Neural crest cell (in vitro differentiated cells): ENCODE results near the gene FOS. TPM values are rescaled to one million over a fixed set of nuclear protein-coding genes. Genes with fewer than 3 reads are reported as not detected.

Source experiments
- DNase-seq: peaks from one replicate; pipeline ENCODE4 v3.0.0; 2021; ENCODE audit warnings: low read depth, mixed read lengths, low spot score
- H3K27ac Mint-ChIP-seq: one replicate; pipeline ENCODE4 v1.8.0; 2021; ENCODE audit warnings: mild to moderate bottlenecking, mixed read lengths; ENCODE audit not compliant: unreplicated experiment
- H3K27me3 Mint-ChIP-seq: 2 replicates; pipeline ENCODE4 v1.8.0; 2021; ENCODE audit warnings: low read depth, mild to moderate bottlenecking, mixed read lengths
- H3K36me3 Mint-ChIP-seq: 2 replicates; pipeline ENCODE4 v1.8.0; 2021; ENCODE audit warnings: low read depth, mild to moderate bottlenecking, mixed read lengths
- H3K4me1 Mint-ChIP-seq: 2 replicates; pipeline ENCODE4 v1.8.0; 2021; ENCODE audit warnings: mixed read lengths
- H3K4me3 Mint-ChIP-seq: one replicate; pipeline ENCODE4 v1.8.0; 2021; ENCODE audit warnings: mild to moderate bottlenecking, mixed read lengths
- H3K9me3 Mint-ChIP-seq: 2 replicates; pipeline ENCODE4 v1.8.0; 2021; ENCODE audit warnings: mixed read lengths
- CTCF ChIP-seq: fragments of 200-600 bp; sonication (generic); conservative IDR thresholded peaks from 2 replicates; pipeline ENCODE4 v1.5.0; 2021; ENCODE audit warnings: antibody characterized with exemption, mild to moderate bottlenecking
- total RNA-seq: library from RNA; stranded (reverse); gene quantifications from 2 replicates; pipeline ENCODE4 v1.2.1, GENCODE V29; 2021

Gene FOS
- total RNA-seq, 1 donor from 2014 or later, result 3.8 TPM

GRCh38 chr14:75283162-75283832 lies 4.7 kb downstream of the FOS start:
- no peak for DNase-seq
- Mint-ChIP-seq H3K27ac (no peak overlapping the region), H3K9me3 (no peaks in the 10 kb centered on the region), H3K27me3 (peaks cover 30% of the 10 kb centered on the region), H3K36me3 (peaks cover 2% of the 10 kb centered on the region), H3K4me3 (peak overlapping the region; percentile 4), H3K4me1 (peaks cover 33% of the 10 kb centered on the region)
- TF ChIP-seq CTCF, result no peak

GRCh38 chr14:75283833-75284563 lies 5.4 kb downstream of the FOS start:
- Mint-ChIP-seq H3K4me3 (peak overlapping the region; percentile 4), H3K4me1 (peaks cover 27% of the 10 kb centered on the region)

GRCh38 chr14:75285331-75285730 lies 6.7 kb downstream of the FOS start:
- H3K4me1 Mint-ChIP-seq, result peaks cover 14% of the 10 kb centered on the region
- H3K27ac Mint-ChIP-seq, result no peak overlapping the region
- DNase-seq, result no peak
- TF ChIP-seq CTCF, result no peak
- no peaks in the 10 kb centered on the region for H3K9me3 Mint-ChIP-seq
- no peak overlapping the region for H3K4me3 Mint-ChIP-seq
- peaks cover 2% of the 10 kb centered on the region for H3K36me3 Mint-ChIP-seq
- H3K27me3 Mint-ChIP-seq, result peaks cover 26% of the 10 kb centered on the region

More at GRCh38 chr14:75283833-75284563, 5.4 kb downstream of the FOS start:
- Mint-ChIP-seq H3K36me3 (peaks cover 2% of the 10 kb centered on the region), H3K27ac (no peak overlapping the region), H3K9me3 (no peaks in the 10 kb centered on the region), H3K27me3 (peaks cover 27% of the 10 kb centered on the region)
- DNase-seq, result no peak
- no peak for TF ChIP-seq CTCF

DNA sequence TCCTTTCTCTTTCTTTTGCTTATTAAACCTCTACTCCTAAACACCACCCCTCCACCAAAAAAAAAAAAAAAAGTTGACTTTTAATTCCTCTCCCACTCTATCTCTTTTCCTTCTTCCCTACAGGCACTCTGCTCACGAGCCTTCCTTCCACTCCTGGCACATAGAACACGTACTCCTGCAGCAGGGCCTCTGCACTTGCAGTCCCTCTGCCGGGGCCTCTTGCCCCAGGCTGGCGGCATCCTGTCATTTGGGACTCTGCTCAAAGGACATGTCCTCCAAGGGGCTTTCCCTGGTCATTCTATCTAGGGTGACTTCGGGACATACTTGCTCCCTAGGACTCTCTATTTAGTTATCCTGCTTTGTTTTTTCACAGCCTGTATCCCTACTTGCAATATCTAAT lies 7.7 kb downstream of the FOS start:
- Mint-ChIP-seq H3K4me3 (peak overlapping the region; percentile 47), H3K4me1 (peaks cover 9% of the 10 kb centered on the region), H3K27ac (no peak overlapping the region), H3K36me3 (no peaks in the 10 kb centered on the region), H3K27me3 (peaks cover 24% of the 10 kb centered on the region), H3K9me3 (no peaks in the 10 kb centered on the region)
- DNase-seq, result peak; percentile 10
- no peak for TF ChIP-seq CTCF

- TF ChIP-seq CTCF, result no peak
- DNase-seq, result no peak
- Mint-ChIP-seq H3K27me3 (peaks cover 22% of the 10 kb centered on the region), H3K27ac (no peak overlapping the region), H3K9me3 (no peaks in the 10 kb centered on the region), H3K4me1 (peaks cover 14% of the 10 kb centered on the region), H3K4me3 (peak overlapping the region; percentile 2), H3K36me3 (no peaks in the 10 kb centered on the region)
Measured at GRCh38 chr14:75289840-75290388, 11.3 kb downstream of the FOS start.
